OCI-LY7 (cell line): ENCODE results near the gene PRSS56. TPM values are rescaled to one million over a fixed set of nuclear protein-coding genes. Genes with fewer than 3 reads are reported as not detected.

Experiments used
- BruUV-seq: library from RNA; stranded (reverse); fragments of 400-500 nt; replicated peaks from 2 replicates; lab custom pipeline; 2021; lab: Mats Ljungman, UMichigan
- CTCF ChIA-PET: fragments of 300-600 bp; sonication (Branson Sonifier 250); formaldehyde crosslinking; loops from one replicate; lab custom pipeline; 2022; ENCODE audit warnings: antibody characterized with exemption; ENCODE audit not compliant: unreplicated experiment; lab: Charles Lee
- POLR2A ChIA-PET: fragments of 300-600 bp; sonication (Branson Sonifier 250); formaldehyde crosslinking; loops from one replicate; lab custom pipeline; 2022; ENCODE audit warnings: antibody characterized with exemption; lab: Charles Lee
- DNase-seq: peaks from one replicate; pipeline ENCODE4 v3.0.0-alpha.2; 2015; ENCODE audit warnings: low spot score
- H2AFZ ChIP-seq: fragments of 200-600 bp; sonication (generic), shearing (Covaris generic); 2 replicates; pipeline ENCODE4 v1.6.1; 2014; ENCODE audit warnings: mild to moderate bottlenecking, antibody characterized with exemption, low read length, moderate library complexity
- H3K27ac ChIP-seq: fragments of 200-600 bp; sonication (generic); 2 replicates; pipeline ENCODE4 v1.5.1; 2014; ENCODE audit warnings: mixed run types, low read depth, mild to moderate bottlenecking, moderate library complexity, low read length, inconsistent platforms; ENCODE audit not compliant: poor library complexity, severe bottlenecking
- H3K36me3 ChIP-seq: fragments of 200-600 bp; sonication (generic); 2 replicates; pipeline ENCODE4 v1.6.1; 2014; ENCODE audit warnings: mild to moderate bottlenecking, antibody characterized with exemption, low read length, moderate library complexity, mixed read lengths; ENCODE audit not compliant: insufficient read depth
- H3K4me1 ChIP-seq: fragments of 200-600 bp; sonication (generic); 2 replicates; pipeline ENCODE4 v1.5.1; 2014; ENCODE audit warnings: mild to moderate bottlenecking, low read length; ENCODE audit not compliant: insufficient read depth, poor library complexity, severe bottlenecking
- H3K4me2 ChIP-seq: fragments of 200-600 bp; sonication (generic); 2 replicates; pipeline ENCODE4 v1.6.1; 2014; ENCODE audit warnings: mild to moderate bottlenecking, low read length
- H3K4me3 ChIP-seq: fragments of 200-600 bp; sonication (generic); 2 replicates; pipeline ENCODE4 v1.5.1; 2014; ENCODE audit warnings: mild to moderate bottlenecking, low read depth, low read length; ENCODE audit not compliant: poor library complexity, severe bottlenecking
- H3K79me2 ChIP-seq: fragments of 200-600 bp; sonication (generic); 2 replicates; pipeline ENCODE4 v1.6.1; 2016; ENCODE audit warnings: low read depth, mild to moderate bottlenecking, low read length, moderate library complexity, mixed read lengths; ENCODE audit not compliant: insufficient read depth
- H3K9me2 ChIP-seq: fragments of 200-600 bp; sonication (generic); 2 replicates; pipeline ENCODE4 v1.6.1; 2016; ENCODE audit warnings: mild to moderate bottlenecking, low read length, mixed read lengths; ENCODE audit not compliant: insufficient read depth
- H3K9me3 ChIP-seq: fragments of 200-600 bp; sonication (generic); 2 replicates; pipeline ENCODE4 v1.6.1; 2014; ENCODE audit warnings: mild to moderate bottlenecking, mixed run types, low read length, mixed read lengths
- H4K20me1 ChIP-seq: fragments of 200-600 bp; sonication (generic); 2 replicates; pipeline ENCODE4 v1.6.1; 2014; ENCODE audit warnings: mild to moderate bottlenecking, antibody characterized with exemption, low read length, moderate library complexity, mixed read lengths; ENCODE audit not compliant: insufficient read depth
- CTCF ChIP-seq: fragments of 200-600 bp; sonication (generic); conservative IDR thresholded peaks from 2 replicates; pipeline ENCODE4 v1.5.1; 2014; ENCODE audit warnings: mild to moderate bottlenecking, antibody characterized with exemption, low read length, moderate library complexity, mixed read lengths
- EZH2phosphoT487 ChIP-seq: fragments of 200-600 bp; sonication (generic); IDR thresholded peaks from 2 replicates; pipeline ENCODE4 v1.6.1; 2018; ENCODE audit warnings: low read depth, borderline replicate concordance, mild to moderate bottlenecking, mixed run types, antibody characterized with exemption, low read length, moderate library complexity, mixed read lengths
- intact Hi-C: fragments of 100-400 bp; cut with micrococcal nuclease; formaldehyde crosslinking; loops from one replicate; pipeline ENCODE4 v1.10.0; 2022; ENCODE audit not compliant: unreplicated experiment
- total RNA-seq, 2 experiments: library from RNA; depleted of rRNA in 1 of 2; stranded (reverse); fragments of >200 nt in 1 of 2; shearing (Covaris generic) in 1 of 2; gene quantifications; 2 replicates each; pipeline ENCODE4 v1.2.3, GENCODE V29; 2014 to 2022

PRSS56 gene
- total RNA-seq, 2 experiments from 2014 or later = not detected

DNA sequence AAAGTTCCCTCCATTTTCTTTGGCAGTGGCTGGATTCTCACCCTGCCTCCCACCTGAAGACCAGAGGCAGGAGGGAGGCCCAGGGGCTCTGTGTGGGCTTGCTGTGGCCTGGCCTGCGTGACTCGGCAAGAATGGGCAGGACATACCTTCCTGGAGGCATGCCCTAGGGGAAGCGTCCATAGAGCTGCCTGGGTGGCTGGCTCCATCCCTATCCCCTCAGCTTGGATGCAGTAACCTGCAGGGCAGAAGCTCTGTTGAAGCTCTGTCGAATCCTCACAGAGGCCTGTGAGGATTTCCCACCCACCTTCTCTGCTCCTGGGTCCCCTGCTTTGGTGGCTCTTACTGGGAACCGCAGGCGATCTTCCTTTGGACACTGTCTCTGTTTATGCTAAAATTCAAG is 1.3 kb upstream of the PRSS56 start:
- no peaks in the 10 kb centered on the region for H3K4me1 ChIP-seq
- H3K4me3 ChIP-seq = no peak overlapping the region
- H3K4me2 ChIP-seq = no peak overlapping the region
- CTCF ChIA-PET = no interaction called here
- H3K36me3 ChIP-seq = no peaks in the 10 kb centered on the region
- BruUV-seq = no TSS peak
- no peaks in the 10 kb centered on the region for H3K9me2 ChIP-seq
- TF ChIP-seq EZH2phosphoT487 = no peak
- TF ChIP-seq CTCF = no peak
- no peak overlapping the region for H2AFZ ChIP-seq
- no peaks in the 10 kb centered on the region for H4K20me1 ChIP-seq
- H3K27ac ChIP-seq = no peak overlapping the region
- intact Hi-C loops = no loop called here
- no peak for DNase-seq
- H3K79me2 ChIP-seq = no peaks in the 10 kb centered on the region
- POLR2A ChIA-PET = no interaction called here
- no peaks in the 10 kb centered on the region for H3K9me3 ChIP-seq

DNA sequence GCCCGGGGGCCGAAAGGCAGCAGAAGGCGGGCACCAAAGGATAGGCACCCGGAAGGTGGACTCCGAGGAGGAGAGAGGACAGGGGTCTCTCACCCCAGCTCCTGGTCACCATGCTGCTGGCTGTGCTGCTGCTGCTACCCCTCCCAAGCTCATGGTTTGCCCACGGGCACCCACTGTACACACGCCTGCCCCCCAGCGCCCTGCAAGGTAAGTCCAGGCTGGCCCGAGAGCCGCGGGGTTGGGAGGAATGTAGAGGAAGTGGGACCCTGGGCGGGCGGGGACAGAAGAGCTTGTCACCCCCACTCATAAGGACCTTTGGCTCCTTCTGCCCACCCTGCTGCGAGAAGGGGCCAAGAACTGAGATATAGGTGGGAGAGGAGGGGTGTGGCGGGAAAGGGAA is 301 bp downstream of the PRSS56 start:
- H3K9me2 ChIP-seq = no peaks in the 10 kb centered on the region
- H3K27ac ChIP-seq = no peak overlapping the region
- BruUV-seq = no TSS peak
- no peaks in the 10 kb centered on the region for H3K36me3 ChIP-seq
- no peaks in the 10 kb centered on the region for H3K4me1 ChIP-seq
- CTCF ChIA-PET = interaction anchor here (0.6 to 0.7 kb wide), 2 partner anchors 28 to 82 kb away, joined by 3 to 4 read pairs; no protein-coding TSS in a partner anchor
- H3K9me3 ChIP-seq = no peaks in the 10 kb centered on the region
- H3K4me2 ChIP-seq = no peak overlapping the region
- intact Hi-C loops = loop anchor here (5.0 to 10.0 kb wide), 2 partner anchors 156 to 193 kb away; no protein-coding TSS in a partner anchor
- TF ChIP-seq EZH2phosphoT487 (no peak), CTCF (no peak)
- H2AFZ ChIP-seq = no peak overlapping the region
- no peaks in the 10 kb centered on the region for H3K79me2 ChIP-seq
- H3K4me3 ChIP-seq = no peak overlapping the region
- POLR2A ChIA-PET = interaction anchor here (0.6 to 0.8 kb wide), 2 partner anchors 11 to 54 kb away, joined by 3 to 5 read pairs; no protein-coding TSS in a partner anchor
- no peaks in the 10 kb centered on the region for H4K20me1 ChIP-seq
- no peak for DNase-seq

- H3K4me3 ChIP-seq = no peak overlapping the region
- H3K27ac ChIP-seq = no peak overlapping the region
- CTCF ChIA-PET = interaction anchor here (0.6 to 0.7 kb wide), 2 partner anchors 27 to 82 kb away, joined by 3 to 4 read pairs; no protein-coding TSS in a partner anchor
- no peaks in the 10 kb centered on the region for H3K9me2 ChIP-seq
- H3K4me1 ChIP-seq = no peaks in the 10 kb centered on the region
- H3K4me2 ChIP-seq = no peak overlapping the region
- DNase-seq = no peak
- H3K36me3 ChIP-seq = no peaks in the 10 kb centered on the region
- H4K20me1 ChIP-seq = no peaks in the 10 kb centered on the region
- no peaks in the 10 kb centered on the region for H3K9me3 ChIP-seq
- POLR2A ChIA-PET = interaction anchor here (0.6 to 0.8 kb wide), 3 partner anchors 12 to 1204 kb away, joined by 3 to 5 read pairs (median 4); no protein-coding TSS in a partner anchor
- TF ChIP-seq EZH2phosphoT487 = no peak
- TF ChIP-seq CTCF = no peak
- H2AFZ ChIP-seq = no peak overlapping the region
- no peaks in the 10 kb centered on the region for H3K79me2 ChIP-seq
- intact Hi-C loops = loop anchor here (5.0 to 10.0 kb wide), 2 partner anchors 156 to 194 kb away; no protein-coding TSS in a partner anchor
- BruUV-seq = no TSS peak
Measured at GRCh38 chr2:232521098-232521497, 910 bp downstream of the PRSS56 start.
